SK-N-SH (cell line): ENCODE data around the gene TMEM161A.

Experiments
- CHD2 ChIP-seq: fragments of 150-350 bp; IDR thresholded peaks from 2 replicates; pipeline ENCODE4 v1.6.1; 2018; ENCODE audit warnings: low read length; ENCODE audit not compliant: partially characterized antibody
- CTCF ChIP-seq: fragments of 200-600 bp; sonication (generic); IDR thresholded peaks from 2 replicates; pipeline ENCODE4 v1.6.1; 2017; ENCODE audit warnings: antibody characterized with exemption, mild to moderate bottlenecking, moderate library complexity
- EZH2phosphoT487 ChIP-seq: fragments of 200-600 bp; sonication (generic); IDR thresholded peaks from 2 replicates; pipeline ENCODE4 v1.6.1; 2017; ENCODE audit warnings: low read depth, mixed run types, mild to moderate bottlenecking, antibody characterized with exemption, moderate library complexity, borderline replicate concordance
- JUND ChIP-seq: IDR thresholded peaks from 2 replicates; pipeline ENCODE4 v1.4.0; 2012
- NRF1 ChIP-seq: IDR thresholded peaks from 2 replicates; pipeline ENCODE4 v1.6.1; 2012; ENCODE audit warnings: low read depth, mild to moderate bottlenecking, low read length
- RCOR1 ChIP-seq: fragments of 150-350 bp; IDR thresholded peaks from 2 replicates; pipeline ENCODE4 v1.6.1; 2017; ENCODE audit warnings: antibody characterized with exemption, low read length
- REST ChIP-seq: IDR thresholded peaks from 2 replicates; pipeline ENCODE4 v1.6.1; 2012; ENCODE audit warnings: mild to moderate bottlenecking, low read depth, low read length, moderate library complexity
- TAF1 ChIP-seq: IDR thresholded peaks from 2 replicates; pipeline ENCODE4 v1.6.1; 2012; ENCODE audit warnings: low read depth, mild to moderate bottlenecking, low read length, moderate library complexity, borderline replicate concordance

GRCh38 chr19:19106056-19106551 lies 32.2 kb downstream of the TMEM161A start:
- TF ChIP-seq JUND (no peak), REST (no peak), CTCF (no peak), EZH2phosphoT487 (no peak), RCOR1 (no peak), NRF1 (no peak), TAF1 (no peak), CHD2 (no peak)
